OCI-LY1 (cell line): ENCODE data around the gene C1QTNF3.

Source experiments
- H2AFZ ChIP-seq: fragments of 200-600 bp; sonication (generic), shearing (Covaris generic); 2 replicates; pipeline ENCODE4 v1.6.0; 2014; ENCODE audit warnings: antibody characterized with exemption, mild to moderate bottlenecking, low read length
- H3F3A ChIP-seq: fragments of 200-600 bp; sonication (generic), shearing (Covaris generic); 2 replicates; pipeline ENCODE4 v1.6.0; 2014; ENCODE audit warnings: mild to moderate bottlenecking, antibody characterized with exemption, low read length, moderate library complexity; ENCODE audit not compliant: insufficient read depth
- H3K27ac ChIP-seq: fragments of 200-600 bp; sonication (generic); 2 replicates; pipeline ENCODE4 v1.5.1; 2014; ENCODE audit warnings: low read length, mixed run types, mild to moderate bottlenecking, low read depth; ENCODE audit not compliant: poor library complexity, severe bottlenecking
- H3K27me3 ChIP-seq: fragments of 200-600 bp; sonication (generic); 2 replicates; pipeline ENCODE4 v1.6.0; 2014; ENCODE audit warnings: antibody characterized with exemption, mild to moderate bottlenecking, low read length, moderate library complexity; ENCODE audit not compliant: insufficient read depth
- H3K36me3 ChIP-seq: fragments of 200-600 bp; sonication (generic); 2 replicates; pipeline ENCODE4 v1.6.1; 2014; ENCODE audit warnings: mild to moderate bottlenecking, antibody characterized with exemption, low read length, moderate library complexity, mixed read lengths; ENCODE audit not compliant: insufficient read depth
- H3K4me1 ChIP-seq: fragments of 200-600 bp; sonication (generic); 2 replicates; pipeline ENCODE4 v1.5.1; 2014; ENCODE audit warnings: mild to moderate bottlenecking, low read length, moderate library complexity; ENCODE audit not compliant: insufficient read depth, severe bottlenecking
- H3K4me2 ChIP-seq: fragments of 200-600 bp; sonication (generic), shearing (Covaris generic); 2 replicates; pipeline ENCODE4 v1.6.1; 2014; ENCODE audit warnings: low read length
- H3K4me3 ChIP-seq: fragments of 200-600 bp; sonication (generic); 2 replicates; pipeline ENCODE4 v1.5.1; 2014; ENCODE audit warnings: low read length, low read depth, mild to moderate bottlenecking, mixed read lengths; ENCODE audit not compliant: poor library complexity, severe bottlenecking
- H3K79me2 ChIP-seq: fragments of 200-600 bp; shearing (Covaris generic); 2 replicates; pipeline ENCODE4 v1.6.1; 2016; ENCODE audit warnings: mixed run types, low read length, mixed read lengths; ENCODE audit not compliant: insufficient read depth
- H3K9ac ChIP-seq: fragments of 200-600 bp; sonication (generic), shearing (Covaris generic); 2 replicates; pipeline ENCODE4 v1.6.1; 2014; ENCODE audit warnings: mild to moderate bottlenecking, low read length, mixed read lengths
- H3K9me2 ChIP-seq: fragments of 200-600 bp; sonication (generic), shearing (Covaris generic); 2 replicates; pipeline ENCODE4 v1.6.1; 2014; ENCODE audit warnings: low read depth, mild to moderate bottlenecking, low read length, mixed read lengths
- H3K9me3 ChIP-seq: fragments of 200-600 bp; shearing (Covaris generic); 2 replicates; pipeline ENCODE4 v1.6.1; 2014; ENCODE audit warnings: low read length, mixed read lengths
- H4K20me1 ChIP-seq: fragments of 200-600 bp; sonication (generic), shearing (Covaris generic); 2 replicates; pipeline ENCODE4 v1.6.0; 2016; ENCODE audit warnings: mild to moderate bottlenecking, low read length; ENCODE audit not compliant: insufficient read depth
- EZH2 ChIP-seq: fragments of 200-600 bp; sonication (generic), shearing (Covaris generic); IDR thresholded peaks from 2 replicates; pipeline ENCODE4 v1.8.0; 2017; ENCODE audit warnings: borderline replicate concordance, mixed run types, mild to moderate bottlenecking, antibody characterized with exemption, low read length, moderate library complexity, mixed read lengths
- TF ChIP-seq, protein P1 (sequence below): fragments of 200-600 bp; sonication (generic), shearing (Covaris generic); IDR thresholded peaks from 2 replicates; pipeline ENCODE4 v1.5.1; 2017; ENCODE audit warnings: mild to moderate bottlenecking, antibody characterized with exemption, low read length, moderate library complexity, mixed read lengths

The C1QTNF3 gene

DNA sequence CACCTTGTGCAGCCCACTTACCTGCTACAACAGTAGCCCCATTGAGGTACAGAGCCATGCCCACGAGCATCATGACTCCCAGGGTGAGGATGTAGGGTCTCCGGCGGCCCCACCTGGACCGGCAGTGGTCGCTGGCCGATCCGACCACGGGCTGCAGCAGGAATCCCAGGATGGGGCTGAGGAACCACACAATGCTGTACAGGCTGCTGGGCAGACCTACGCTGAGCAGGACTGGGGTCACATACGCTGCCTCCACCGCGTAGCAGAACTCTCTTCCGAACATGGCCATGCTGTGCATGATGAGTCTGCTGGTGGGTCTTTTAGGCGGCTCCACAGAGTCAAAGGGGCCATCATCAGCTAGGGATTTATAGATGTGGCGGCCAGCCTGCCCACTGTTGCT lies 58.8 kb downstream of the C1QTNF3 start:
- no peak overlapping the region for H3K27ac ChIP-seq
- H3K9me2 ChIP-seq = no peaks in the 10 kb centered on the region
- H3F3A ChIP-seq = no peaks in the 10 kb centered on the region
- H3K9ac ChIP-seq = no peak overlapping the region
- no peak overlapping the region for H2AFZ ChIP-seq
- no peaks in the 10 kb centered on the region for H3K4me1 ChIP-seq
- H3K27me3 ChIP-seq = no peaks in the 10 kb centered on the region
- H3K79me2 ChIP-seq = no peaks in the 10 kb centered on the region
- peaks cover 5% of the 10 kb centered on the region; the same call in 1 of the 2 replicates for H3K9me3 ChIP-seq
- TF ChIP-seq, protein P1, sequence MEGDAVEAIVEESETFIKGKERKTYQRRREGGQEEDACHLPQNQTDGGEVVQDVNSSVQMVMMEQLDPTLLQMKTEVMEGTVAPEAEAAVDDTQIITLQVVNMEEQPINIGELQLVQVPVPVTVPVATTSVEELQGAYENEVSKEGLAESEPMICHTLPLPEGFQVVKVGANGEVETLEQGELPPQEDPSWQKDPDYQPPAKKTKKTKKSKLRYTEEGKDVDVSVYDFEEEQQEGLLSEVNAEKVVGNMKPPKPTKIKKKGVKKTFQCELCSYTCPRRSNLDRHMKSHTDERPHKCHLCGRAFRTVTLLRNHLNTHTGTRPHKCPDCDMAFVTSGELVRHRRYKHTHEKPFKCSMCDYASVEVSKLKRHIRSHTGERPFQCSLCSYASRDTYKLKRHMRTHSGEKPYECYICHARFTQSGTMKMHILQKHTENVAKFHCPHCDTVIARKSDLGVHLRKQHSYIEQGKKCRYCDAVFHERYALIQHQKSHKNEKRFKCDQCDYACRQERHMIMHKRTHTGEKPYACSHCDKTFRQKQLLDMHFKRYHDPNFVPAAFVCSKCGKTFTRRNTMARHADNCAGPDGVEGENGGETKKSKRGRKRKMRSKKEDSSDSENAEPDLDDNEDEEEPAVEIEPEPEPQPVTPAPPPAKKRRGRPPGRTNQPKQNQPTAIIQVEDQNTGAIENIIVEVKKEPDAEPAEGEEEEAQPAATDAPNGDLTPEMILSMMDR = no peak
- no peak for TF ChIP-seq EZH2
- peaks cover 13% of the 10 kb centered on the region; the same call in 1 of the 2 replicates for H3K36me3 ChIP-seq
- H3K4me3 ChIP-seq = no peak overlapping the region
- no peak overlapping the region for H3K4me2 ChIP-seq
- no peaks in the 10 kb centered on the region for H4K20me1 ChIP-seq

DNA sequence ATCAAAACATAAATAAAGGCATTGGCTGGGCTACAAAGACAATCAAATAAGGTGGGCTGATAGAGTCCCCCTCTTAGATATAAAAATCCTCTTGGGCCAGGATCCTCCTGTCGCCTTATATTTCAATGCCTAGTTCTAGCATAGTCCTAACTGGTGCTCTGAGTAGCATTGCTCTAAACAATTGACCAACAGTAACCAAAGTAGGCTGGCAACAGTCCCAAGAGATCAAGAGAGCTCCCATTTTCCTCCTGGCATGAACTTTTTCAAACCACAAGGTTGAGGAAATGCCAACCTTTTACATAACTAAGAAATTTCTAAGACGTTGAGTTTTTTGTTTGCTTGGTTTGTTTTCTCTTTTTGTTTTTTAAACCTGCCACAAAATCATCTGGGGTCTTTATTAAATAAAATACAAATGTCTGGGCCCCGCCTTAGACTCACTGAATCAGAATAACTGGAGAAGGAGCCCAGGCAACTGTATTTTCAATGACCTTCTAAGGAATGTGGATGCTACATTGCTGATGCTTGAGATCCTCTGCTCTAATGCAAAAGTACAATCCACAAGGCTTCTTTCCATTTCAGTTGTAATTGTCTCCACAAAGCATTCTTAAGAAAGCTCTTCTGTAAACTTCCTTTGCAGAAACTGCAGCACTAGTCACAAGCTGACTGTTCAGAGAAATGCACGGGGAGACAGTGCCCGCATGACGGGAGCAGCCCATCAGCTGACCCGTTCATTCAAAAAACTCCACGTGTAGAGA lies 61.4 kb downstream of the C1QTNF3 start:
- no peak overlapping the region for H3K4me2 ChIP-seq
- H3K4me1 ChIP-seq = no peaks in the 10 kb centered on the region
- H3K27ac ChIP-seq = no peak overlapping the region
- no peak overlapping the region for H3K4me3 ChIP-seq
- H3K36me3 ChIP-seq = no peaks in the 10 kb centered on the region
- no peaks in the 10 kb centered on the region for H3K27me3 ChIP-seq
- H4K20me1 ChIP-seq = no peaks in the 10 kb centered on the region
- H3F3A ChIP-seq = no peaks in the 10 kb centered on the region
- TF ChIP-seq, protein P1 = no peak
- TF ChIP-seq EZH2 = no peak
- 0 out of 2 replicates have a peak, but pooled peaks cover 2% of the 10 kb centered on the region for H3K9me3 ChIP-seq
- no peaks in the 10 kb centered on the region for H3K9me2 ChIP-seq
- no peak overlapping the region for H2AFZ ChIP-seq
- H3K79me2 ChIP-seq = no peaks in the 10 kb centered on the region
- H3K9ac ChIP-seq = no peak overlapping the region

DNA sequence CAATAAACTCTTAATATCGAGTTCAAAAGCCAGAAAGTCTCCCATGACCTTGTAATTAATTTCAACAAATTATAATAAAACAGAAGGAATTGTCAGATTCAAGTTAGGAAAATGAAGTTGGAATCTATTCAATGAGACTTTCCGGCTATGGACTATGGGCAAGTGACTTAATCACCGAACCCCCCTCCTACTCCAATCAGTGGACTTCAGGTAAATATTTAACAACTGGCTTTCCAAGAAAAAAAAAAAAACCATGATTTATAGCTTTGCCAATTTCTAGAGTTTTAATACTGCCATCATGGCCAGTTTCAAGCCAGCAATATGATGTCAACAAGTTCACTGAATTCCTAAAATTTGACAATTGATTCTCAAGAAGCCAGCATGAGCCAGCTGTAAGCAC lies 63.0 kb downstream of the C1QTNF3 start:
- H3K9me2 ChIP-seq = no peaks in the 10 kb centered on the region
- no peak overlapping the region for H2AFZ ChIP-seq
- no peak overlapping the region for H3K4me2 ChIP-seq
- no peak for TF ChIP-seq EZH2
- TF ChIP-seq, protein P1 = no peak
- H3K79me2 ChIP-seq = no peaks in the 10 kb centered on the region
- H3K4me3 ChIP-seq = no peak overlapping the region
- no peaks in the 10 kb centered on the region for H3K36me3 ChIP-seq
- H4K20me1 ChIP-seq = no peaks in the 10 kb centered on the region
- no peak overlapping the region for H3K27ac ChIP-seq
- no peaks in the 10 kb centered on the region for H3K27me3 ChIP-seq
- H3K4me1 ChIP-seq = no peaks in the 10 kb centered on the region
- H3K9me3 ChIP-seq = no peaks in the 10 kb centered on the region
- no peak overlapping the region for H3K9ac ChIP-seq
- no peaks in the 10 kb centered on the region for H3F3A ChIP-seq
